Body of pancreas (tissue), 4 donors: ENCODE results near the gene NSD2. TPM values are rescaled to one million over a fixed set of nuclear protein-coding genes. Genes with fewer than 3 reads are reported as not detected.
"Not testable (repeated sequence)": the region's sequence is repeated elsewhere in the genome, so short reads cannot be mapped to it uniquely, and the experiment has no call there.

Experiments
- ATAC-seq: fragments of 150-250 bp; one replicate; pipeline ENCODE4 v1.9.1; 2016
- DNase-seq, 4 donors: peaks; one replicate each; pipeline ENCODE4 v3.0.0-alpha.2; 2019
- H3K27ac ChIP-seq, 4 donors: fragments of 200-600 bp; sonication (generic); 1 replicate in 3 of 4; 2 replicates in 1 of 4; pipeline versions ENCODE4 v1.5.1 to v1.6.1; 2016 to 2019; ENCODE audit warnings: mild to moderate bottlenecking in 1 of 4, mixed read lengths in 1 of 4, moderate library complexity in 1 of 4
- H3K27me3 ChIP-seq, 2 donors: fragments of 200-600 bp; sonication (generic); one replicate each; pipeline ENCODE4 v1.6.0; 2016; ENCODE audit warnings: mild to moderate bottlenecking in 1 of 2
- H3K36me3 ChIP-seq, 2 donors: fragments of 200-600 bp; sonication (generic); replicated peaks in 1 of 2; 2 replicates each; pipeline ENCODE4 v1.5.1; 2016; ENCODE audit warnings: low read depth in 2 of 2; ENCODE audit not compliant: insufficient read depth in 1 of 2
- H3K4me1 ChIP-seq: fragments of 200-600 bp; sonication (generic); one replicate; pipeline ENCODE4 v1.6.0; 2016
- H3K4me3 ChIP-seq, 2 donors: fragments of 200-600 bp; sonication (generic); 1 replicate in 1 of 2; 2 replicates in 1 of 2; pipeline ENCODE4 v1.5.1; 2016 to 2019
- H3K9me3 ChIP-seq, 3 donors: fragments of 200-600 bp; sonication (generic); 1 replicate in 2 of 3; 2 replicates in 1 of 3; pipeline ENCODE4 v1.5.1; 2016
- CTCF ChIP-seq, 7 experiments: fragments of 450-650 bp in 4 of 7; fragments of 200-600 bp in 3 of 7; sonication (generic) in 3 of 7; IDR thresholded peaks; one replicate each; pipeline ENCODE4 v1.5.1; 2016 to 2019; ENCODE audit warnings: antibody characterized with exemption in 7 of 7
- POLR2A ChIP-seq, 3 donors: fragments of 450-650 bp; IDR thresholded peaks; one replicate each; pipeline ENCODE4 v1.6.1; 2016; ENCODE audit warnings: antibody characterized with exemption in 3 of 3, mild to moderate bottlenecking in 2 of 3
- WGBS, 2 donors: methylation state at CpG; one replicate each; pipeline ENCODE4 v1.1.5; 2017; 5-methylcytosine and 5-hydroxymethylcytosine counted together
- intact Hi-C: fragments of 100-400 bp; cut with DNase I; formaldehyde crosslinking; loops from one replicate; pipeline ENCODE4 v1.15.1; 2023
- total RNA-seq, 2 donors: library from RNA; depleted of rRNA; stranded (reverse); fragments of >200 nt; gene quantifications; one replicate each; pipeline ENCODE4 v1.1.0, GENCODE V29; 2016

NSD2 gene
- total RNA-seq, 2 donors from 2014 or later: 38.1 to 40.2 TPM

DNA sequence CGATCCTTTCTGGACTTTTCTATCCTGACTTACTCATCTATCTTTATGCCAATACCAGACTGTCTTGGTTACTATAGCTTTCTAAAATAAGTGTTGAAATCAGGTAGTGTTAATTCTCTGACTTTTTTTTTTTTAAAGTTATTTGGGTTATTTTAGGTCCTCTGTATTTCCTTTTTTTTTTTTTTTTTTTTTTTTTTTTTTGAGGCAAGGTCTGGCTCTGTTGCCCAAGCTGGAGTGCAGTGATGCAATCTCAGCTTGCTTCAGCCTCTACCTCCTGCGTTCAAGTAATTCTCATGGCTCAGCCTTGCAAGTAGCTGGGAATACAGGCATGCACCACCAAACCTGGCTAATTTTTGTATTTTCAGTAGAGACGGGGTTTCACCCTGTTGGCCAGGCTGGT, 140.4 kb downstream of the NSD2 start:
- intact Hi-C loops: no loop called here
- 71 to 78% methylated on average over 3 of the region's 3 CpGs for WGBS, 2 donors
- no peak for TF ChIP-seq POLR2A (IDR thresholded peaks at IDR 0.05)
- no peak for TF ChIP-seq CTCF (IDR thresholded peaks at IDR 0.05)

GRCh38 chr4:2015008-2015407, 143.8 kb downstream of the NSD2 start:
- WGBS, 2 donors: 78 to 84% methylated on average over 4 of the region's 4 CpGs

More for the DNA sequence above, 140.4 kb downstream of the NSD2 start:
- no peak overlapping the region for H3K27ac ChIP-seq
- no peaks in the 10 kb centered on the region for H3K9me3 ChIP-seq
- H3K36me3 ChIP-seq: no peaks in the 10 kb centered on the region
- ATAC-seq (no peak), DNase-seq (peak in 1 of 4 donors; percentile 26)
- H3K27me3 ChIP-seq: no peaks in the 10 kb centered on the region
- peaks cover 21% of the 10 kb centered on the region for H3K4me1 ChIP-seq
- H3K4me3 ChIP-seq: no peak overlapping the region

DNA sequence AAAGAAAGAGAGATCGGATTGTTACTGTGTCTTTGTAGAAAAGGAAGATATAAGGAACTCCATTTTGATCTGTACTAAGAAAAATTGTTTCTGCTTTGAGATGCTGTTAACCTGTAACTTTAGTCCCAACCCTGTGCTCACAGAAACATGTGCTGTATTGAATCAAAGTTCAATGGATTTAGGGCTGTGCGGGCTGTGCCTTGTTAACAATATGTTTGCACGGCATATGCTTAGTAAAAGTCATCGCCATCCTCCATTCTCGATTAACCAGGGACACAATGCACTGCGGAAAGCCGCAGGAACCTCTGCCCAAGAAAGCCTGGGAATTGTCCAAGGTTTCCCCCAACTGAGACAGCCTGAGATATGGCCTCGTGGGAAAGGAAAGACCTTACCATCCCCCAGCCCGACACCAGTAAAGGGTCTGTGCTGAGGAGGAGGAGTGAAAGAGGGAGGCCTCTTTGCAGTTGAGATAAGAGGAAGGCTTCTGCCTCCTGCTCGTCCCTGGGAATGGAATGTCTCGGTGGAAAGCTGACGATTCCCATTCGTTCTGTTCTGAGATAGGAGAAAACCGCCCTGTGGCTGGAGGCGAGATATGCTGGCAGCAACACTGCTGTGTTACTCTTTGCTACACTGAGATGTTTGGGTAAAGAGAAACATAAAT, 150.3 kb downstream of the NSD2 start:
- H3K27ac ChIP-seq, H3K27me3 ChIP-seq, DNase-seq, ATAC-seq, intact Hi-C loops, H3K4me1 ChIP-seq, H3K36me3 ChIP-seq, H3K9me3 ChIP-seq, H3K4me3 ChIP-seq: not testable (repeated sequence)
- WGBS, 2 donors: 40 to 52% methylated on average over 15 of the region's 15 CpGs

More at GRCh38 chr4:2015008-2015407, 143.8 kb downstream of the NSD2 start:
- H3K4me1 ChIP-seq: peaks cover 5% of the 10 kb centered on the region
- no peaks in the 10 kb centered on the region for H3K9me3 ChIP-seq
- H3K4me3 ChIP-seq: no peak overlapping the region
- no peak for ATAC-seq
- TF ChIP-seq POLR2A (IDR thresholded peaks at IDR 0.05): no peak
- TF ChIP-seq CTCF (IDR thresholded peaks at IDR 0.05): no peak
- no peaks in the 10 kb centered on the region for H3K27me3 ChIP-seq
- intact Hi-C loops: no loop called here
- H3K36me3 ChIP-seq: no peaks in the 10 kb centered on the region
- no peak overlapping the region for H3K27ac ChIP-seq
- DNase-seq: no peak

- TF ChIP-seq POLR2A (IDR thresholded peaks at IDR 0.05): no peak
- no peak for TF ChIP-seq CTCF (IDR thresholded peaks at IDR 0.05)
- Histone ChIP-seq H3K36me3 (no peaks in the 10 kb centered on the region), H3K27me3 (no peaks in the 10 kb centered on the region), H3K4me3 (no peak overlapping the region), H3K9me3 (no peaks in the 10 kb centered on the region), H3K4me1 (no peaks in the 10 kb centered on the region), H3K27ac (no peak overlapping the region)
- intact Hi-C loops: no loop called here
- DNase-seq (no peak), ATAC-seq (no peak)
Measured at GRCh38 chr4:2024683-2025082, 153.5 kb downstream of the NSD2 start.

- no peaks in the 10 kb centered on the region for H3K4me1 ChIP-seq
Measured at GRCh38 chr4:2025817-2026216, 154.6 kb downstream of the NSD2 start.

GRCh38 chr4:2027120-2027519, 155.9 kb downstream of the NSD2 start:
- H3K9me3 ChIP-seq, H3K27me3 ChIP-seq, H3K4me3 ChIP-seq, H3K27ac ChIP-seq, ATAC-seq, H3K36me3 ChIP-seq, intact Hi-C loops, H3K4me1 ChIP-seq, DNase-seq: not testable (repeated sequence)
- 83 to 88% methylated on average over 4 of the region's 4 CpGs for WGBS, 2 donors

More at GRCh38 chr4:2025817-2026216, 154.6 kb downstream of the NSD2 start:
- Histone ChIP-seq H3K27ac (no peak overlapping the region), H3K9me3 (no peaks in the 10 kb centered on the region), H3K27me3 (no peaks in the 10 kb centered on the region), H3K36me3 (no peaks in the 10 kb centered on the region), H3K4me3 (no peak overlapping the region)
- intact Hi-C loops: no loop called here
- TF ChIP-seq CTCF (IDR thresholded peaks at IDR 0.05) (no peak), POLR2A (IDR thresholded peaks at IDR 0.05) (no peak)
- DNase-seq: no peak
- ATAC-seq: no peak

DNA sequence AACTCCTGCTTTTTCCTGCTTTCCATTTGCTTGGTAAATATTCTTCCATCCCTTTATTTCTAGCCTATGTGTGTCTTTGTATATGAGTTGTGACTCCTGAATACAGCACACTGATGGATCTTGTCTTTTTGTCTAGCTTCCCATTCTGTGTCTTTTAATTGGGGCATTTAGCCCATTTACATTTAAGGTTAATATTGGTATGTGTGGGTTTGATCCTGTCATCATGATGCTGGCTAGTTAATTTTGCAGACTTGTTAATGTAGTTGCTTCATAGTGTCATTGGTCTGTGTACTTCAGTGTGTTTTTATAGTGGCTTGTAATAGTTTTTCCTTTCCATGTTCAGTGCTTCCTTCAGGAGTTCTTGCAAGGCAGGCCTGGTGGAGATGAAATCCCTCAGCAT, 160.0 kb downstream of the NSD2 start:
- DNase-seq, H3K4me3 ChIP-seq, H3K4me1 ChIP-seq, H3K27me3 ChIP-seq, H3K36me3 ChIP-seq, H3K27ac ChIP-seq, H3K9me3 ChIP-seq, intact Hi-C loops, ATAC-seq: not testable (repeated sequence)
